Fibroblast of peridontal ligament (primary cell): ENCODE results near the gene C2CD3.
"Not testable (repeated sequence)": the region's sequence is repeated elsewhere in the genome, so short reads cannot be mapped to it uniquely, and the experiment has no call there.

ENCODE experiments used
- DNase-seq: peaks from one replicate; pipeline ENCODE4 v3.0.0-alpha.2; 2010; ENCODE audit errors: extremely low read depth

The C2CD3 gene

GRCh38 chr11:74004759-74005615 lies 165.8 kb downstream of the C2CD3 start:
- no peak for DNase-seq

- no peak for DNase-seq
Observed at GRCh38 chr11:74004046-74004695, 166.6 kb downstream of the C2CD3 start.

- no peak for DNase-seq
Observed at GRCh38 chr11:74002832-74003231, 168.0 kb downstream of the C2CD3 start.

GRCh38 chr11:74001822-74002286 lies 168.9 kb downstream of the C2CD3 start:
- no peak for DNase-seq

DNA sequence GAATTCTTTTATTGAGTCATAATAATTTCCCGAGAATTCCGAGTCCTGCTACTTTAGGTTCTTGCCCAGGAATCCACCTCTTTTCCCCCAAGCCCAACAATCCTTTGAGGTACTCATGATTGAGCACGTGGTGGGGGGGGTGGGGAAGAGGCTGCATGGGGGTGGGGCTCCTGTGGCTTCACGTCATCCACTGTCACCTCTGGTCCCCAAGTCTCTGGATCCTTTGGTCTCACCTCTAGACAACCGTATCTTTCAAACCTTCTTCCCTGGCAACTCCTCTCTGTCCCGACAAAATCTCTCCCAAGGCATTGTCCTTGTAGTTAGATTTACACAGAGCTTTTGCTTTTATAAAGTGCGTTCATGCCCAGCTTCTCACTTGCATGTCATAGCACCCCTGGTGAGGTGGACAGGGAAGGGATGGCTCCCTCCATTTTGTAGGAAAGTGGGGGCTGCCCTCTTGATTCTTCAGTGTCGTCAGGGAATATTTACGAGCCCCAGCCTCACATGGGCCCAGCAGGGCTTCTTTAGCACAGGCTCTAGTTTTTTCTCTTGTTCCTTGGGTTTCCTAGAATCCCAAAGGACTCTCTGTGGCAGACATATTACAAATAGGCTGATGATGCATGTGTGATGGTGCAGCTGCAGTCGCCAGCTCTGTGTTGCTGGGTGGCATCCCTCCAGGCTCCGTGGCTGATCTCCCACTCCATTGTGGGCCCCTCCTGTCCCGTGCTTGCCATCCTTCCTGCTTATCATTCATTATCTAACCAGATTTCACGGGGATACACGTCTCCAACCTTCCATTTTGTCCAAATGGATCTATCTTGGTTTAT lies 170.3 kb downstream of the C2CD3 start:
- no peak for DNase-seq

DNA sequence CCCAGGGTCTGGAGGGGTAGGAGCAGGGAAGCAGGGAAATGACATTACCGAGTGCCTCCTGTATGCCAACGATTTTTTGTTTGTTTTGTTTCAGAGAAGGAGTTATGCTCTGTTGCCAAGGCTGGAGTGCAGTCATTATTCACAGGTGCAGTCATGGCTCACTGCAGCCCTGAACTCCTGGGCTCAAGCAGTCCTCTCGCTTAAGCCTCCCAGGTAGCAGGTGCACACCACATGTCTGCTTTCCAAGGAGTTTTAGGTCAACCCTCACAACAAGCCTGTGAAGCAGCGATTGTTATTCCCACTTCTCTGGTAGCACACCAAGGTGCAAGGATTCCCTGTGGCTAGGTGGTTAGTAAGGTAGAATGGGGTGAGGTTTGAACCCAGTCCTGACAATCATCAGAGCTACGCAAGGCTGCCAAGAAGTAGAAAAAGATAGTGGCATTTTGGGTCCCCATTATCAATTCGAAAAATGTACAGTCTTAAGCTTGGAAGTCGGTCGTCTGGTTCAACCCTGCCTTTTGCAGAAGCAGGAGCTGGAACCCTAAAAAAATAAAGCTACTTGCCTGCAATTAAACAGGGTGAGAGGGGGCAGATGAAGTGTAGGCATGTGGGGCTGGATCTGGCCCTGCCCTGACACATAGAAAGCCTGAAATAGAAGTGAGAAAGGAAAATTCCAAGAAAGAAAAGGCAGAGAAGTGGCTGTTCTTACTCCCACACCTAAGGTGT lies 171.1 kb downstream of the C2CD3 start:
- no peak for DNase-seq

DNA sequence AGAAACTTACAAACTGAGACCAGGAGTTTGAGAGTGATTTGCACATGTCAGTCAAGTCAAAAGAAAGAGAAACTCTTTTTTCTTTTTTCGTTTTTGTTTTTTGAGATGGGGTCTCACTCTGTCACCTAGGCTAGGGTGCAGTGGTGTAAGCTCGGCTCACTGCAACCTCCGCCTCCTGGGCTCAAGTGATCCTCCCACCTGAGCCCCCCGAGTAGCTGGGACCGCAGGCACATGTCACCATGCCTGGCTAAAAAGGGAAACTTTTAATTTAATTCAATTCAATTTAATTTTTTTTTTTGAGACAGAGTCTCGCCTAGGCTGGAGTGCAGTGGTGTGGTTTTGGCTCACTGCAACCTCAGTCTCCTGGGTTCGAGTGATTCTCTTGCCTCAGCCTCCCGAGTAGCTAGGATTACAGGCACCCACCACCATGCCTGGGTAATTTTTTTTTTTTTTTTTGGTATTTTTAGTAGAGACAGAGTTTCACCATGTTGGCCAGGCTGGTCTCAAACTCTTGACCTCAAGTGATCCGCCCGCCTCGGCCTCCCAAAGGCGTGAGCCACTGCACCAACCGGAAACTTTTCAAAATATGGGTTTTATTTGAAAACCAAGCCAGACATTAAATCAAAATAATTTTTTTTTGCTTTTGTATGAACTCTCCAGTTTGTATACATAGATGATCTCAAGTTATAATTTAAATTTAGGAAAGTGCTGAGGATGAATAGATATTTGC lies 171.8 kb downstream of the C2CD3 start:
- DNase-seq: no peak

DNA sequence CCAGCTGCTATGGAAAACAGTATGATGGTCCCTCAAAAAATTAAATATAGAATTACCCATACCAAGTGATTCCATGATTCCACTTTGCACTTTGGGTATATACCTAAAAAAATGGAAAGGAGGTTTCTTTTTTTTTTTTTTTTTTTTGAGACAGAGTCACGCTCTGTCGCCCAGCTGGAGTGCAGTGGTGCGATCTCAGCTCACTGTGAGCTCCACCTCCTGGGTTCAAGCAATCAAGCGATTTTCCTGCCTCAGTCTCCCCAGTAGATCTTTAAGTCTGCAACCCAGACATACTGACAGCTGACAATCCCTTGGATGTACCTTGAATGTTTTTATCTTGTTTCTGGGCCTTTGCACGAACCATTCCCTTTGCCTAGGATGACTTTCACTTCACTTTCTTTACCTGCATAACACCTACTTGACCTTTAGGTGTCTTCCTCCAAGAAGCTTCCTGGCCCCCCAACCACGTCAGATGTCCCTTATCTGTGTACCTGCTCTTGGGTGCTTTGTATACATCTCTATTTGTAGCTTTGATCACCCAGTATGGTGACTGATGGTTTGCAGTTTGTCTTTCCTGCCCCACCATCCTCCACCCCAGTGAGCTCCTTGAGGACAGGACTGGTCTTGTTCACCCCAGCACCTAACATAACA lies 173.6 kb downstream of the C2CD3 start:
- DNase-seq: no peak

DNA sequence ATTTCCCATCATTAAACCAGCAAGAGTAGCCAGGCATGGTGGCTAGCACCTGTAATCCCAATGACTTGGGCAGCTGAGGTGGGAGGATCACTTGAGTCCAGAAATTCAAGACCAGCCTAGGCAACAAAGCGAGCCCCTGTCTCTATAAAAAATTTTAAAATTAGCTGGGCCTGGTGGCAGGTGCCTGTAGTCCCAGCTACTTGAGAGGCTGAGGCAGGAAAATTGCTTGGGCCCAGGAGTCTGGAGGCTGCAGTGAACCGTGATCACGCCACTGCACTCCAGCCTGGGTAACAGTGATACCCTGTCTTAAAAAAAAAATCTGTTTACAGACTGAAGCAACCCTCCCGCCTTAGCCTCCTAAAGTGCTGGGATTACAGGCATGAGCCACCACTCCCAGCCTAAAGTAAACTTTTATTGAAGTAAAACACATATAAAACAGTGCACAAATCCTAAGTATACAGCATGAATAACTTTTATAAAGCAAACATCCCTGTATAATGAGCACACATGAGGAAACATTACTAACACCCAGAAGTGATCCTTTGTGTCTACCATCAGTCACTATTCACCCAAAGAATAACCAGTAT lies 174.5 kb downstream of the C2CD3 start:
- DNase-seq: no peak

DNA sequence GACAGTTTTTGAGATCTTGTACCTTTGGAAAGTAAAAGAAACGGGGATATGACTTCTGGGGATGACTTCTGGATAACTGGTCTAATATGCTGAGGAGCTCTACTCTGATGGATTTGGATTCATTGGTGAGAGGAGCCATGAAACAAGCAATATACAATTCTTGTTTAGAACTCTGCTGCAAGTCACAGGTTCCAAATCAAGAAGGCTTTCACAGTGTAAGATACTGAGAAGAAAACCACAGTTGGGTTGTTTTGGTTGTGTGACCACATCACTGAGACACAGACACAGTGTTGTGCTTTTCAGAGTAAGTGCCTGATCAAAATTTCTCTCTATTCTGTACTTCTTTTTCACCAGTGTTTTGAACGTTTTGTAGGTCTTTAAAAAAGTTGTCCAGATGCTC lies 175.1 kb downstream of the C2CD3 start:
- DNase-seq: no peak

DNA sequence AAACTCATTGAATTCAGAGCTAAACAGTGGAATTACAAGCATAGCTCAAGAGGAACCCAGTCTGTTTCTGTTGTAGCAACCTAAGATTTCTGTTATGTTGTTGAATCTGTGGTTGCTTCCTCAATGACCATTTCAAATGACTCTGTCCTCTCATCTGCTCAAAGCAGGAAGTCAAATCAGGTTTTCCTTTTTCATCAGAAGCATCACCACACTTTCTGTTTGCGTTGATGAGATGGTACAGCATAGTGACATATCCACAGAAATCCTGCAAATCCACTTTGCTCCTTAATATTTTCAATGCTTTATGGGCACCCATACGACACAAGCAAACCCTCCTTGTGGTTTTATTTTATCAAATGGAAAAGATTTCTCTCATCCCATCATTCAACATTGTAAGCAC lies 175.6 kb downstream of the C2CD3 start:
- DNase-seq: peak; percentile 25

DNA sequence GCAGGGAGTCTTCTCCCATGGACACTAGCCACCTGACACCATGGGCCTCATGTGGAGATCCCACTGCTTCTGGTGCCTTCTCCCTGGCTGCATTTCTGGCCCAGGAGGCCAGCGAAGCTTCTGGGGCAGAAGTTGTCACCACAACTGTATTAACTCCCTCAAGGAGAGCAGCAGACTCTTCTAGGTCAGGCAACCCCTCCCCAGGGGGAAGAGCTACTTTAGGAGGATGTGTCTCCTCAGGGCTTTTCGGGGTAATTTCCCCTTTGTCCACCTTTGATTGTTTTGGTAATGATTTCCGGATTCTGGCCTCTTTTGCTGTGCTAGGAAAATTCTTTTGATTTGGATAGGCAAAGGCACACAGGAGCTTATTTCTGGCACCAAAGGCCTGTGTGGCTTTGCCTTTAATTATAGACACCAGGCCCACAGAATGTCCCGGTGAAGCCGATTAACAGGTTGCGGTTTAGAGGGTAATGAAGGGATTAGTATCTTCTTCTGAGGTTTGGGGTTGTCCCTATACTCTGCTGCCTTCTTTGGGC lies 179.3 kb downstream of the C2CD3 start:
- no peak for DNase-seq

DNA sequence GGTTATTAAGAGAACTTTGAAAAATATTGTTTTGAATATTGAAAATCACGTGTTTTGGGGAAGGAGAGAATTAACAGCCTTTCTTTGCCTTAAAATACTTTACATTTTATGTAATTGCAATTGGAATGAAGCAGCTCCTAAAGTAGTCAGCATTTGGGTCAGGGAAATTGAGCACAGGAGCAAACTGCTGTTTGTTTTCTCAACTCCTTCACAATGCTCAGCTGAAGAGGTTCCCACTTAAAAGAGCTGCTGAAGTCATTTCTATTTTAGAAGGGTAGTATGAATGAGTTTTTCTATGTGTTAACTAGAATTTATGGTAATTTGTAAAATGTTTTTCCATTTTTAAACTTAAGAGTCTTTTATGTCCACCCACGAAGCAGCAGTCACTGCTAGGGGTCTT lies 180.1 kb downstream of the C2CD3 start:
- DNase-seq: no peak

- peak; percentile 54 for DNase-seq
Observed at GRCh38 chr11:73989156-73989555, 181.6 kb downstream of the C2CD3 start.

GRCh38 chr11:73988227-73988626 lies 182.6 kb downstream of the C2CD3 start:
- DNase-seq: no peak

DNA sequence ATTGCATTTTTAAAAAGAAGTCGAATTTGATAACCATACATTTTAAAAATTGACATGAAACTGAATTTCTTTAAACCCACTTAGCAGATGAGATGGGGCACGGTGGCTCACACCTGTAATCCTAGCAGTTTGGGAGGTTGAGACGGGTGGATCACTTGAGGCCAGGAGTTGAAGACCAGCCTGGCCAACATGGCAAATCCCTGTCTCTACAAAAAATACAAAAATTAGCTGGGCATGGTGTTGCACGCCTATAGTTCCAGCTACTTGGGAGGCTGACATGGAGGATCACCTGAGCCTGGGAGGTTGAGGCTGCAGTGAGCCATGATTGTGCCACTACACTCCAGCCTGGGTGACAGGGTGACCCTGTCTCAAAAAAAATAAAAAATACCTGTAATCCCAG lies 185.1 kb downstream of the C2CD3 start:
- not testable (repeated sequence) for DNase-seq

DNA sequence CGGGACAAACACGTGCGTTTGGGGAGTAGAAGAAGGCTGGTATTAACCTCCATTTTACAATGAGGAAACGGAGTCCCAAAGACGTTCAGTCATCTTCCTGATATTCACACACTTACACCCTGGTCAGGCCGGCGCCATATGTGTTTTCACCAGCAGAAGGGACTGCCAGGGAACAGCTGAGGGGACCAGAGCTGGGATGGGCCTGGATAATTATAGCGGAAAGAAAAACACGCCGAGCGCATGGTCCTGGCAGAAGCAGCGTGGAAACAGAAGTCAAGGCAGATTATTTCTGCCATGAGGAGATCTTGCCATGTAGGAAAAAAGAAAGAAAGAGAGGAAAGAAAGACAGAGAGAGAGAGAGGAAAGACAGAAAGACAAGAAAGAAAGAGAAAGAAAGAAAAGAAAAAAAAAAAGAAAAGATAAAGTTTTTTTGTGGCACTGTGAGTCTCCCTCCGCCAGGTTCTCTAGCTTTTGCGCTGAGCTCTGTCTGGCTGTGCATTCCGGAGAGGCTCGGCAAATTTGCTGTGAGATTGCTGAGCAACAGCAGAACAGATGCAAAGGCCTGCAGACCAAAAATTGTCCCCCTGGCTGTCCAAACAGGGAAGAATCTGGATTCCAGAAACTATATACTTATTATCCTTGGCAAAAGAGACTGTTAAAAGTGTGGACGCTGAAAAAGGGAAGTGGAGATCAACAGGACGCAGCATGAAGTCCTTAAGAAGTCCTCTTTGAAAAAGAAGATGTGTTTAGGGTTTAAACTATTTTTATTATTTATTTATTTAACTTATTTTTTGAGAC lies 186.9 kb downstream of the C2CD3 start:
- no peak for DNase-seq

DNA sequence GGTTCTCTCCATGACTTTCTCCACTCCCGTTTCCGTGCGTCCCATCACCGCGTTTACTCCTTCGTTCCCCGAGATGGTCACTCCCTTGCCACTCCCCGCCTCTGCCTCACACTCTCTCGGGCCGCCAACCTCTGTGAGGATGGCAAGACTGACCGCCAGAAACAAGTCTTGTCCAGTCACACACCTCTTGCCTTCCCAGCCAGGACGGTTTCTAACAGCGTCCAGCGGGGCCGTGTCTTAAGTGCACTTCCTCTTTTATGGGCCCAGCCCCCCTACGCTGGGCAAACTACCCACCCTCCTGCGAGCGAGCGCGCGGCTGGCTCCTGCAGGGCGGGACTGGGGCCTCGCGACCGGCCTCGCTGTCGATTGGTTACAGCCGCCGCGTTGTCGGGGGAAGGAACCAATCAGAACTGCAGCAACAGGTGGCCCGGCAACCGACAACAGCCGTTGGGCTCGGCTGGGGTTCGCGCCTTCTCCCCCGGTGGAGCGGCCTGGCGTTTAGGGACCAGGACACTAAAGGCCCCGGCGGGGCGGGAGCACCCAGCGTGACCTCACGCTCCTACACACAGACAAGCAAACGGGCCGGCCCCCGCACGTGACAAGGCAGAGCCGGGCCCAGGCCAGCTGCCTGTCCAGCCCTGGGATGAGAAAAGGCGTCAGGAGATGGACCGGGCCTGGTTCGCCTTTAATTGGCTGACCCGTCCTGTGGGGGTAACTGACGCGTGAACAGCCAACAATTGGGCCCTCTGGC lies 187.6 kb downstream of the C2CD3 start:
- peak; percentile 69 for DNase-seq
